Kidney epithelial cell (primary cell): ENCODE measurements around the gene RNF112. TPM values are rescaled to one million over a fixed set of nuclear protein-coding genes. Genes with fewer than 3 reads are reported as not detected.
"Not testable (repeated sequence)": the region's sequence is repeated elsewhere in the genome, so short reads cannot be mapped to it uniquely, and the experiment has no call there.

Experiments used
- DNase-seq: peaks from one replicate; pipeline ENCODE4 v3.0.0-alpha.2; 2010; ENCODE audit warnings: low read depth
- H3K27me3 ChIP-seq: 2 replicates; pipeline ENCODE4 v1.6.0; 2011; ENCODE audit warnings: low read length; ENCODE audit not compliant: control insufficient read depth, insufficient read depth
- H3K36me3 ChIP-seq: 2 replicates; pipeline ENCODE4 v1.5.1; 2011; ENCODE audit warnings: low read length; ENCODE audit not compliant: control insufficient read depth, insufficient read depth
- H3K4me3 ChIP-seq: 2 replicates; pipeline ENCODE4 v1.5.1; 2011; ENCODE audit warnings: low read depth, mild to moderate bottlenecking, control low read depth, low read length
- total RNA-seq: library from RNA; depleted of rRNA; stranded (reverse); fragments of >200 nt; gene quantifications from 2 replicates; pipeline ENCODE4 v1.2.3, GENCODE V29; 2015
- TF ChIP-seq, protein P1 (sequence below): IDR thresholded peaks from 2 replicates; pipeline ENCODE4 v1.5.1; 2011; ENCODE audit warnings: mild to moderate bottlenecking, moderate library complexity, low read length, control low read depth, inconsistent platforms; ENCODE audit not compliant: insufficient read depth, poor library complexity, severe bottlenecking

Gene RNF112
- total RNA-seq, 1 donor from 2014 or later = 0.08 TPM

GRCh38 chr17:19442731-19443130 is 31.7 kb downstream of the RNF112 start:
- TF ChIP-seq, protein P1, sequence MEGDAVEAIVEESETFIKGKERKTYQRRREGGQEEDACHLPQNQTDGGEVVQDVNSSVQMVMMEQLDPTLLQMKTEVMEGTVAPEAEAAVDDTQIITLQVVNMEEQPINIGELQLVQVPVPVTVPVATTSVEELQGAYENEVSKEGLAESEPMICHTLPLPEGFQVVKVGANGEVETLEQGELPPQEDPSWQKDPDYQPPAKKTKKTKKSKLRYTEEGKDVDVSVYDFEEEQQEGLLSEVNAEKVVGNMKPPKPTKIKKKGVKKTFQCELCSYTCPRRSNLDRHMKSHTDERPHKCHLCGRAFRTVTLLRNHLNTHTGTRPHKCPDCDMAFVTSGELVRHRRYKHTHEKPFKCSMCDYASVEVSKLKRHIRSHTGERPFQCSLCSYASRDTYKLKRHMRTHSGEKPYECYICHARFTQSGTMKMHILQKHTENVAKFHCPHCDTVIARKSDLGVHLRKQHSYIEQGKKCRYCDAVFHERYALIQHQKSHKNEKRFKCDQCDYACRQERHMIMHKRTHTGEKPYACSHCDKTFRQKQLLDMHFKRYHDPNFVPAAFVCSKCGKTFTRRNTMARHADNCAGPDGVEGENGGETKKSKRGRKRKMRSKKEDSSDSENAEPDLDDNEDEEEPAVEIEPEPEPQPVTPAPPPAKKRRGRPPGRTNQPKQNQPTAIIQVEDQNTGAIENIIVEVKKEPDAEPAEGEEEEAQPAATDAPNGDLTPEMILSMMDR = no peak
- no peak for DNase-seq
- Histone ChIP-seq H3K4me3 (no peak overlapping the region), H3K27me3 (no peaks in the 10 kb centered on the region), H3K36me3 (no peaks in the 10 kb centered on the region)

DNA sequence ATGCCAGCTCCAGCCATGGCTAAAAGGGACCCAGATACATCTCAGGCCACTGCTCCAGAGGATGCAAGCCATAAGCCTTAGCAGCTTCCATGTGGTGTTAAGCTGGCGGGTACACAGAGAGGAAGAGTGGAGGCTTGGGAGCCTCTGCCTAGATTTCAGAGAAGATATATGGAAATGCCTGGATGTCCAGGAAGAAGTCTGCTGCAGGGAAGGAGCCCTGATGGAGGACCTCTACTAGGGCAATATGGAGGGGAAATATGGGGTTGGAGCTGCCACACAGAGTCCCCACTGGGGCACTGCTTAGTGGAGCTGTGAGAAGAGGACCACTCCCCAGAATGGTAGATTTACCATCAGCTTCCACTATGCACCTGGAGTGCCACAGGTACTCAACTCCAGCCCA is 32.1 kb downstream of the RNF112 start:
- H3K4me3 ChIP-seq = no peak overlapping the region
- TF ChIP-seq, protein P1 = no peak
- no peaks in the 10 kb centered on the region for H3K27me3 ChIP-seq
- DNase-seq = no peak
- H3K36me3 ChIP-seq = no peaks in the 10 kb centered on the region

DNA sequence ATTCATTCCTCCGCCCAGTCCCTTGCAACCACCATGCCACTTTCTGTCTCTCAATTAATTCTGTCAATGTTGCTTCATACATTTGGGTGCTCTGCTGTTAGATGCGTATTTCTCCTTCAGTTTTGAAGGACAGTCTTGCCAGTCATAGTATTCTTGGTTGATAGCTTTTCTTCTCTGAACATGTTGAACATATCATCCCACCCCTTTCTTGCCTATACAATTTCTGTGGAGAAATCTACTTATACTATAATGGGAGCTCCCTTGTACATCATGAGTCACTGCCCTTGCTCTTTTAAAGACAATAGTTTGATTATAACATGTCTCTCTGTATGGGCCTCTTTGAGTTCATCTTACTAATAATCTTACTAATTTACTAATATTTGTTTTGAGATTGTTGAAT is 34.1 kb downstream of the RNF112 start:
- DNase-seq = no peak
- H3K4me3 ChIP-seq = no peak overlapping the region
- H3K27me3 ChIP-seq = no peaks in the 10 kb centered on the region
- TF ChIP-seq, protein P1 = no peak
- H3K36me3 ChIP-seq = no peaks in the 10 kb centered on the region

DNA sequence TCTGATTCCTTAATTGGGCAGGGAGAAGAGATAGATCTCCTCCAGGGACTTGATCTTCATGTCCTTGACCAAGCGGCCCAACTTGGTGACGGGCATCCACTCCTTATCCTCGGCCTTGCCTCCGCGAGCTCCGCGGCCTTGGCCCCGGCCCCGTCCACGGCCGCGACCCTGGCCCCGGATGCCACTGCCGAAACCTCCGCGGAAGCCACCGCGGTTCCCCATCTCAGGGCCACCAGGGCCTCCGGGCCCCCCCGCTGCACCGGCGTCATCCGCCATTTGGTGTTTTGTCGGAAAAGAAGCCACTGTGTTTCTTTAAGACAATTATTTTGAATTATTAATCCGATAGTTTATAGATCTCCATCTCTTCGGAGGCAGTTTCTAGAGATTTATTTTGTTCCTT is 35.5 kb downstream of the RNF112 start:
- not testable (repeated sequence) for DNase-seq, H3K36me3 ChIP-seq, H3K4me3 ChIP-seq

DNA sequence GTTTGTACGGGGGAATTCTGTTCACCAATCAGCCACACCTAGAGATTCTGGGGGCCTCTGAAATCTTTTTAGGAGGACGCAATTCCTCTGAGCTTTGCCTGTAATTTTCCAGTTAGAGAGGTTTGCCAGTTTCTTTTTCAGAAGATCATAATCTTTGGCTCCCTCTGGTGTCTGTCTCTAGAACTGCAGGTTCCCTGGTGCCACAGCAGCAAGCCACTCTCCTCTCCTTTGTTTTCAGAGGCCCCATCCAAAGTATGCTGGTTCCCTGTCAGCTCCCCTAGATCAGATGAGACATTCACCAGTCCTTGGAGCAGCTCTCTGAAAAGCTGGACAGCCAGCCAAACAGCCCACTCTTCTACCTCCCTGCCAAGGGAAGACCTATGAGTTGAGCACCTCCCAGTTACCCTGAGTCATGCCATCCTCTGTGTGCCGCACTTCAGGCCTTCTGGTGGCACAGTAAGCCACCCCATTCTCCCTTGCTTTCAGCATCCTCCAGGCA is 36.1 kb downstream of the RNF112 start:
- TF ChIP-seq, protein P1 = peak; percentile 88
- Histone ChIP-seq H3K27me3 (no peaks in the 10 kb centered on the region), H3K36me3 (no peaks in the 10 kb centered on the region), H3K4me3 (no peak overlapping the region)
- no peak for DNase-seq

More for the DNA sequence above, 35.5 kb downstream of the RNF112 start:
- H3K27me3 ChIP-seq = not testable (repeated sequence)

- H3K4me3 ChIP-seq = no peak overlapping the region
- no peaks in the 10 kb centered on the region for H3K36me3 ChIP-seq
- DNase-seq = peak; percentile 44
- TF ChIP-seq, protein P1 = no peak
- H3K27me3 ChIP-seq = peaks cover 3% of the 10 kb centered on the region
These were observed 37.6 kb downstream of the RNF112 start for GRCh38 chr17:19448341-19449268.
